MCF 10A (cell line): ENCODE data around the gene AHNAK2. TPM values are rescaled to one million over a fixed set of nuclear protein-coding genes. Genes with fewer than 3 reads are reported as not detected.

ENCODE experiments used
- BruUV-seq: library from RNA; stranded (reverse); fragments of 400-500 nt; replicated peaks from 2 replicates; lab custom pipeline; 2021; lab: Mats Ljungman, UMichigan
- CTCF ChIA-PET: fragments of 300-600 bp; sonication (Branson Sonifier 250); formaldehyde crosslinking; extraction: SDS; loops from one replicate; lab custom pipeline; 2021; ENCODE audit warnings: antibody characterized with exemption, inconsistent platforms; lab: Yijun Ruan, JAX
- POLR2A ChIA-PET: fragments of 300-600, 350-650 bp; sonication (Branson Sonifier 250); formaldehyde crosslinking; extraction: SDS; loops from one replicate; lab custom pipeline; 2020; ENCODE audit warnings: antibody characterized with exemption, inconsistent platforms; lab: Yijun Ruan, JAX
- DNase-seq: peaks from one replicate; pipeline ENCODE4 v3.0.0-alpha.2; 2018; ENCODE audit not compliant: unreplicated experiment
- H3K27ac Mint-ChIP-seq: one replicate; pipeline ENCODE4 v1.8.0; 2022; ENCODE audit warnings: mild to moderate bottlenecking, low read depth, mixed read lengths; ENCODE audit not compliant: unreplicated experiment
- H3K27me3 Mint-ChIP-seq: one replicate; pipeline ENCODE4 v1.8.0; 2022; ENCODE audit warnings: mixed read lengths; ENCODE audit not compliant: insufficient read depth, unreplicated experiment
- H3K36me3 Mint-ChIP-seq: one replicate; pipeline ENCODE4 v1.8.0; 2022; ENCODE audit warnings: mild to moderate bottlenecking, moderate library complexity, mixed read lengths; ENCODE audit not compliant: insufficient read depth, unreplicated experiment
- H3K4me1 Mint-ChIP-seq: one replicate; pipeline ENCODE4 v1.8.0; 2022; ENCODE audit warnings: mixed read lengths; ENCODE audit not compliant: insufficient read depth, unreplicated experiment
- H3K4me3 Mint-ChIP-seq: one replicate; pipeline ENCODE4 v1.8.0; 2022; ENCODE audit warnings: mild to moderate bottlenecking, moderate library complexity, mixed read lengths; ENCODE audit not compliant: unreplicated experiment
- H3K9me3 Mint-ChIP-seq: one replicate; pipeline ENCODE4 v1.8.0; 2022; ENCODE audit warnings: mixed read lengths; ENCODE audit not compliant: unreplicated experiment
- intact Hi-C: fragments of 100-400 bp; cut with micrococcal nuclease; formaldehyde crosslinking; loops from 2 replicates; pipeline ENCODE4 v1.14.1; 2022
- total RNA-seq: library from RNA; stranded (reverse); gene quantifications from 2 replicates; pipeline ENCODE4 v1.2.3, GENCODE V29; 2022
- TF ChIP-seq, protein P1 (sequence below): fragments of 200-600 bp; IDR thresholded peaks from one replicate; pipeline ENCODE4 v1.8.0; 2022; ENCODE audit warnings: antibody characterized with exemption, mild to moderate bottlenecking; ENCODE audit not compliant: unreplicated experiment

AHNAK2 gene
- total RNA-seq, 1 experiment from 2014 or later: 218 TPM

- no peak for DNase-seq
- no TSS peak for BruUV-seq
- H3K27ac Mint-ChIP-seq: no peak overlapping the region
- TF ChIP-seq, protein P1, sequence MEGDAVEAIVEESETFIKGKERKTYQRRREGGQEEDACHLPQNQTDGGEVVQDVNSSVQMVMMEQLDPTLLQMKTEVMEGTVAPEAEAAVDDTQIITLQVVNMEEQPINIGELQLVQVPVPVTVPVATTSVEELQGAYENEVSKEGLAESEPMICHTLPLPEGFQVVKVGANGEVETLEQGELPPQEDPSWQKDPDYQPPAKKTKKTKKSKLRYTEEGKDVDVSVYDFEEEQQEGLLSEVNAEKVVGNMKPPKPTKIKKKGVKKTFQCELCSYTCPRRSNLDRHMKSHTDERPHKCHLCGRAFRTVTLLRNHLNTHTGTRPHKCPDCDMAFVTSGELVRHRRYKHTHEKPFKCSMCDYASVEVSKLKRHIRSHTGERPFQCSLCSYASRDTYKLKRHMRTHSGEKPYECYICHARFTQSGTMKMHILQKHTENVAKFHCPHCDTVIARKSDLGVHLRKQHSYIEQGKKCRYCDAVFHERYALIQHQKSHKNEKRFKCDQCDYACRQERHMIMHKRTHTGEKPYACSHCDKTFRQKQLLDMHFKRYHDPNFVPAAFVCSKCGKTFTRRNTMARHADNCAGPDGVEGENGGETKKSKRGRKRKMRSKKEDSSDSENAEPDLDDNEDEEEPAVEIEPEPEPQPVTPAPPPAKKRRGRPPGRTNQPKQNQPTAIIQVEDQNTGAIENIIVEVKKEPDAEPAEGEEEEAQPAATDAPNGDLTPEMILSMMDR: no peak
- H3K27me3 Mint-ChIP-seq: peaks cover 30% of the 10 kb centered on the region
- CTCF ChIA-PET: no interaction called here
- no peaks in the 10 kb centered on the region for H3K9me3 Mint-ChIP-seq
- no peak overlapping the region for H3K4me3 Mint-ChIP-seq
- H3K36me3 Mint-ChIP-seq: peaks cover 6% of the 10 kb centered on the region
- intact Hi-C loops: no loop called here
- POLR2A ChIA-PET: no interaction called here
- no peaks in the 10 kb centered on the region for H3K4me1 Mint-ChIP-seq
Observed at GRCh38 chr14:104917993-104918392, 60.2 kb downstream of the AHNAK2 start.

GRCh38 chr14:104917116-104917515 is 61.1 kb downstream of the AHNAK2 start:
- H3K4me3 Mint-ChIP-seq: no peak overlapping the region
- intact Hi-C loops: no loop called here
- H3K4me1 Mint-ChIP-seq: no peaks in the 10 kb centered on the region
- H3K36me3 Mint-ChIP-seq: peaks cover 6% of the 10 kb centered on the region
- peaks cover 30% of the 10 kb centered on the region for H3K27me3 Mint-ChIP-seq
- ChIA-PET CTCF (no interaction called here), POLR2A (no interaction called here)
- H3K9me3 Mint-ChIP-seq: no peaks in the 10 kb centered on the region
- no TSS peak for BruUV-seq
- TF ChIP-seq, protein P1: no peak
- no peak for DNase-seq
- H3K27ac Mint-ChIP-seq: no peak overlapping the region

DNA sequence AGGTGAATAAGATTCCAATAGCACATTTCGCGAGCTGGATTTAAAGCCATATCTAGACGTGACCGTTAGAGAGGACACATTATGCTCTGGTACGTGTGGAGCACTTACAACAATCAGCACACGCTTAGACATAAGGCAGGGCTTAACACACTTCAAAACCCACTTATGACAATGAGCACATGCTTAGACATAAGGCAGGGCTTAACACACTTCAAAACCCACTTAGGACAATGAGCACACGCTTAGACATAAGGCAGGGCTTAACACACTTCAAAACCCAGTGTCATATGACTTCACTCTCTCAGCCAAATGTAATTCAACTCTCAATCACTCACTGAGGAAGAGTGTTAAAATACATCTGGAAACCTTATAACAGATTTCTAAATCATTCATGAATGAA is 64.7 kb downstream of the AHNAK2 start:
- Mint-ChIP-seq H3K4me3 (no peak overlapping the region), H3K4me1 (no peaks in the 10 kb centered on the region), H3K27me3 (peaks cover 30% of the 10 kb centered on the region), H3K36me3 (peaks cover 1% of the 10 kb centered on the region), H3K9me3 (no peaks in the 10 kb centered on the region), H3K27ac (no peak overlapping the region)
- TF ChIP-seq, protein P1: no peak
- intact Hi-C loops: no loop called here
- ChIA-PET CTCF (interaction anchor here (1.2 kb wide), 1 partner anchor 132 kb away, joined by 4 read pairs; no protein-coding TSS in a partner anchor), POLR2A (no interaction called here)
- no TSS peak for BruUV-seq
- no peak for DNase-seq

DNA sequence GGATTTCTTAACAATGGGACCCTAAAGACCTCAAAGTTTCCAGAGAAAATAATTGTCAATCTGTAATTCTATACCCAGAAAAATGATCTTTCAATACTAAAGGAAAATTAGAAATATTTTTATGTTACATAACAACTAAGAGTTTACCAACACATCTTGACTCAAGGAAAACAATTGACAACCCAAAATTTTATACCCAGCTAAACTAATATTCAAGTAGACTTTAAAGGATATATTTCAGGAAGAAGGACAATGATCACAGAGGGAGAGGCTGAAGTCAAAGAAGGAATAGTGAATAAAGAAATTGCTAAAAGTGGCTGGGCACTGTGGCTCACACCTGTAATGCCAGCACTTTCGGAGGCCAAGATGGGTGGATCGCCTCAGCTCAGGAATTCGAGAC is 66.1 kb downstream of the AHNAK2 start:
- no peak overlapping the region for H3K4me3 Mint-ChIP-seq
- peaks cover 30% of the 10 kb centered on the region for H3K27me3 Mint-ChIP-seq
- ChIA-PET CTCF (no interaction called here), POLR2A (no interaction called here)
- no peaks in the 10 kb centered on the region for H3K4me1 Mint-ChIP-seq
- no TSS peak for BruUV-seq
- no peaks in the 10 kb centered on the region for H3K36me3 Mint-ChIP-seq
- H3K9me3 Mint-ChIP-seq: no peaks in the 10 kb centered on the region
- intact Hi-C loops: no loop called here
- TF ChIP-seq, protein P1: no peak
- H3K27ac Mint-ChIP-seq: no peak overlapping the region
- DNase-seq: no peak
